Lung microvascular endothelial cell (primary cell): ENCODE results near the gene DDR2. TPM values are rescaled to one million over a fixed set of nuclear protein-coding genes. Genes with fewer than 3 reads are reported as not detected.
"Not testable (repeated sequence)": the region's sequence is repeated elsewhere in the genome, so short reads cannot be mapped to it uniquely, and the experiment has no call there.

Experiments used
- DNase-seq, 2 donors: peaks; one replicate each; pipeline versions ENCODE4 v3.0.0 to v3.0.0-alpha.2; 2010; ENCODE audit warnings: low read depth in 2 of 2
- total RNA-seq: library from RNA; depleted of rRNA; stranded (reverse); fragments of >200 nt; gene quantifications from 2 replicates; pipeline ENCODE4 v1.2.1, GENCODE V29; 2014

Gene DDR2
- total RNA-seq, result 3.4 and 9.2 TPM in 2 replicates

- DNase-seq, result peak; percentile 46 to 78
Observed at GRCh38 chr1:162632217-162632666, at the start of gene DDR2. TSS of gene DDR2 (plus strand) at chr1:162632464. CDS start at chr1:162719064, 86,600 bp downstream.

GRCh38 chr1:162582901-162583300, 49.4 kb upstream of the DDR2 start:
- DNase-seq, result not testable (repeated sequence)

GRCh38 chr1:162585101-162585500, 47.2 kb upstream of the DDR2 start:
- DNase-seq, result not testable (repeated sequence)

- DNase-seq, result no peak
Observed at GRCh38 chr1:162587347-162587746, 44.9 kb upstream of the DDR2 start.

- DNase-seq, result no peak
Observed at GRCh38 chr1:162587761-162588260, 44.5 kb upstream of the DDR2 start.

DNA sequence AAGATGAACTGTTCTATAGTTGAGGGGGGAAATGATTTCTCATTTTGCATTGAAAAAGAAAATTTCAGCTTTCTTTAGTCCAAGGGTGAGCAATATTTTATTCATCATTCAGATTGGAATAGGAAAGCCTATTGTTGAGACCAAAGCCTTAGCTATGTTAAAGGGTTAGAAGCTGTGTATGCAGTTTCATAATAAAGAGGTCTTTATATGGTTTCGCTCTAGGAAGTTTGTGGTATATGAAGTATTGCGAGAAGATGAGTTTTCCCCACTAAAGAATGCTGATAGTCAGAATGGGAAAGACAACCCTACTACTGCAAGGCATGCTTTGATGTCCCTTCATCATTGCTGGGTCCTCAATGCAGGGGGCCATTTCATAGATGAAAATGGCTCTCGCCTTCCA, 42.2 kb upstream of the DDR2 start:
- DNase-seq, result no peak

- no peak for DNase-seq
Observed at GRCh38 chr1:162590686-162591085, 41.6 kb upstream of the DDR2 start.

DNA sequence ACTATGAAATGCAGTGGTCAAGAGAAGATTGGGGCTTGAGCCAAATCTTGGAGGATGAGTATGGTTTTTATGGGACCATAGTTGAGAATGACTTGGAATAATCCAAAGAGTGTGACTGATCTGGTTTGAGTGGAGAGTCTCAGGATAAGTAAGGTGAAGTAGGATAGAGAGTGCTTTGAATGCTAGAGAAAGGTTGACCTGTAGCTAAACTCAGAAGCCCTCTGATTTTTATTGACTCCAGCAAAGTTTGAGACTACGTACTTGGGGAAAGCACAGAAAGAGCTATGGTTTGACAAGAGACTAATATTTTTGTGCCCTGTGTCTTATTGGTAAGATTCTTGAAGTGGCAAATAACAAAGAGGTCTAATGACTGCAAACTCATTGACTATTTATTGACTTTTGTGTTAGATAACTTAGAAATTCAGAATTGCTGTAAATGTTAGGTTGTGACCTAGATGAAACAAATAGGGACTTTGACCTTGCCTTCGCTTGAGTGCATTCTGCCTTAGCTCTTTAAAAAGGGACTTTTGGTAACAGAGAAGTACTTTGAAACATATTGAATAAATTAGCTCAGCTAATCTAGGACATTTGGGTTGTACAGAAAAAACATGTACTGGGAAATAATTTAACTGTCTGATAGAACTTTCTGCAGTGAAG, 35.6 kb upstream of the DDR2 start:
- no peak for DNase-seq

GRCh38 chr1:162599451-162599850, 32.8 kb upstream of the DDR2 start:
- no peak for DNase-seq

GRCh38 chr1:162603117-162603516, 29.1 kb upstream of the DDR2 start:
- DNase-seq, result not testable (repeated sequence)

- DNase-seq, result peak; percentile 89 to 94
Observed at GRCh38 chr1:162605225-162605927, 26.9 kb upstream of the DDR2 start.

- no peak for DNase-seq
Observed at GRCh38 chr1:162609306-162609705, 23.0 kb upstream of the DDR2 start.

GRCh38 chr1:162612606-162613400, 19.5 kb upstream of the DDR2 start:
- peak in 1 of 2 donors; percentile 92 for DNase-seq

DNA sequence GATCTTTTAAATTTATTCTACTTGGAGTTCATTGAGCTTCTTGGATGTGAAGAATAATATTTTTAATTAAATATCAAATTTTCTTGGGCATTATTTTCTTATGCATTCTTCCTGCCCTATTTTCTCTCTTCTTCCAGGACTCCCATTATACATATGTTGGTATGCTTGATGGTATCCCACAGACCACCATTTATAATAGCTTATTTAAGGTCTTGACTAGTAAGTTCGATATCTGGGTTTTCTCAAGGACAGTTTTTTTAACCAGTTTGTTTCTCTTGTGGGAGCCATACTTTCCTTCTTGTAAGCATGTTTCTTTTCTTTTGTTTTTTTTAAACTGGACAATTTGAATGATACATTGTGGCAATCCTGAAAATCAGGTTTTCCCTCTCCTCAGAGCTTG, 15.4 kb upstream of the DDR2 start:
- no peak for DNase-seq

- DNase-seq, result no peak
Observed at GRCh38 chr1:162617513-162617912, 14.8 kb upstream of the DDR2 start.

- DNase-seq, result no peak
Observed at GRCh38 chr1:162619076-162619475, 13.2 kb upstream of the DDR2 start.

DNA sequence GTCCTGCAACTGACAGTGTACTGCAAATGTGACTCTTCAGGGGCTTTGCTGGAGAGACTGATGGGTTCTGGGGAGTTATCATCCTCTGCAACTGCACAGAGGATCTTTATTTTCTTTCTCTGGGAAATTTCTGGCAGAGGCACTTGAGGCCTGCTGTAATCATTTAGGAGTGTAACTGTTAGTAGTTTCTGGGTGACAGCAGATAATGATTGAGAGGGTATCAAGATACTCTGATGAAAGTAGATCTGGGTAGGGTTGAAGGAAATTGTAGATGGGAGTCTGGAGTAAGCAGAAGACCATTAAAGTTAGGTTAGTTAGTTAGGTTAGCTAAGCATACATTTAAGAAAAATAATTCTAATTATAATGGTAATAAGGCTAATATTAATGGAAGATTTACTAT, 11.0 kb upstream of the DDR2 start:
- no peak for DNase-seq

- no peak for DNase-seq
Observed at GRCh38 chr1:162625679-162626078, 6.6 kb upstream of the DDR2 start.

GRCh38 chr1:162626094-162626493, 6.2 kb upstream of the DDR2 start:
- no peak for DNase-seq

DNA sequence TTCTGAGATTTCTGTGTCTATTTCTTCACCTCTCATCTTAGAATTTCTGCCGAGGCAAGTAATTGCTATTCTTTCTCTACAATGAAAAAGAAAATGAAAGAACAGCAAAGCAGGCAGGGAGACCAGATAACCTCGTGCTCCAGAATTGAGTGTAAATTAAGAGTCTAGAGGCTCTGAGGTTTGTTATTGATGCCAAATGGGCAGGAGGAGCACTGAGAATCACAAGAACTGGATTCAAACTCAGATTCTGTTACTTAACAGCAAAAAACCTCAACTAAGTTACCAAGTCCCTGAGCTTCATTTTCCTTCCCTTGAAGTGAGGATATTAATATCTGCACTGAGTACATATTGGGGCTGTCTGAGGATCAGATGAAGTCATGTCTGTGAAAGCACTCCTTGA, 5.5 kb upstream of the DDR2 start:
- no peak for DNase-seq

GRCh38 chr1:162627662-162628296, 4.5 kb upstream of the DDR2 start:
- DNase-seq, result peak; percentile 63 to 73
